Right atrium auricular region (tissue), 2 donors: ENCODE results near the gene ADGRL3. TPM values are rescaled to one million over a fixed set of nuclear protein-coding genes. Genes with fewer than 3 reads are reported as not detected.

Source experiments
- DNase-seq: peaks from one replicate; pipeline ENCODE4 v3.0.0-alpha.2; 2019; ENCODE audit warnings: low spot score
- H3K27ac ChIP-seq, 2 donors: fragments of 200-600 bp; sonication (generic); 1 replicate in 1 of 2; 2 replicates in 1 of 2; pipeline ENCODE4 v1.5.1; 2016 to 2019
- H3K27me3 ChIP-seq, 2 donors: fragments of 200-600 bp; sonication (generic); one replicate each; pipeline versions ENCODE4 v1.5.1 to v1.6.0; 2017 to 2019
- H3K36me3 ChIP-seq: fragments of 200-600 bp; sonication (generic); one replicate; pipeline ENCODE4 v1.5.1; 2016
- H3K4me1 ChIP-seq, 2 donors: fragments of 200-600 bp; sonication (generic); one replicate each; pipeline versions ENCODE4 v1.5.1 to v1.6.0; 2017 to 2019
- H3K4me3 ChIP-seq, 2 donors: fragments of 200-600 bp; sonication (generic); 1 replicate in 1 of 2; 2 replicates in 1 of 2; pipeline ENCODE4 v1.5.1; 2017 to 2019; ENCODE audit warnings: mild to moderate bottlenecking in 1 of 2, moderate library complexity in 1 of 2
- H3K9me3 ChIP-seq, 2 donors: fragments of 200-600 bp; sonication (generic); one replicate each; pipeline ENCODE4 v1.5.1; 2019
- CTCF ChIP-seq, 2 donors: fragments of 200-600 bp; sonication (generic); IDR thresholded peaks; one replicate each; pipeline ENCODE4 v1.5.1; 2019; ENCODE audit warnings: antibody characterized with exemption in 2 of 2
- total RNA-seq, 2 donors: library from RNA; depleted of rRNA; stranded (reverse); fragments of >200 nt; gene quantifications; one replicate each; pipeline ENCODE4 v1.1.0, GENCODE V29; 2016

The ADGRL3 gene
- 1 to 10 TPM in 1 of 2 donors, under 1 TPM in 1; 0.86 to 1.9 TPM for total RNA-seq

GRCh38 chr4:61200187-61200915, at the start of gene ADGRL3:
ADGRL3 (plus strand) TSS chr4:61200326.
- TF ChIP-seq CTCF (IDR thresholded peaks at IDR 0.05), result no peak
- Histone ChIP-seq H3K4me3 (peak within 1 kb of the TSS; percentile 46 to 59), H3K4me1 (peaks cover 0 to 18% of the 10 kb centered on the region in 2 donors), H3K9me3 (no peaks in the 10 kb centered on the region), H3K36me3 (no peaks in the 10 kb centered on the region), H3K27me3 (peaks cover 0 to 10% of the 10 kb centered on the region in 2 donors), H3K27ac (peak within 1 kb of the TSS; percentile 36 to 45)
- no peak for DNase-seq

DNA sequence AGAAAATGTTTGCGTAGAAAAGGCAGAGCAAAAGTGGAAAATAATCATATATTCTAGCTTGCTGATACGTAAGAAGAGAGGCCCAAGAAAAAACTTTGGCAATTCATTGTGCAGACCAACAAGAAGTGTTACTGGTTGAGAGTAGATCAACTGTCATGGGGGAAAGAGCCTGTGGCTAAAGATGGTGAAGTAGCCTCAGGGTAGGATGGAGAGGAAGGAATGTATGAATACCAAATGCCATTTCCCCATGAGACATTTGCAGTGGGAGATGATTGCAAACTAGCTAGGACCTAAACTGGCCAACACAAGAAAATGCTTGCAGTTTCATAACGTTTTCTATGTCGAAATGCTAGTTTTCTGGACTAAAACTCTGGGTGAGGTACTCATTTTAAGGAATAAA, 47.7 kb upstream of the ADGRL3 start:
- DNase-seq, result no peak
- Histone ChIP-seq H3K4me1 (no peaks in the 10 kb centered on the region), H3K27me3 (no peaks in the 10 kb centered on the region), H3K27ac (no peak overlapping the region), H3K4me3 (no peak overlapping the region), H3K9me3 (no peaks in the 10 kb centered on the region), H3K36me3 (no peaks in the 10 kb centered on the region)
- no peak for TF ChIP-seq CTCF (IDR thresholded peaks at IDR 0.05)

DNA sequence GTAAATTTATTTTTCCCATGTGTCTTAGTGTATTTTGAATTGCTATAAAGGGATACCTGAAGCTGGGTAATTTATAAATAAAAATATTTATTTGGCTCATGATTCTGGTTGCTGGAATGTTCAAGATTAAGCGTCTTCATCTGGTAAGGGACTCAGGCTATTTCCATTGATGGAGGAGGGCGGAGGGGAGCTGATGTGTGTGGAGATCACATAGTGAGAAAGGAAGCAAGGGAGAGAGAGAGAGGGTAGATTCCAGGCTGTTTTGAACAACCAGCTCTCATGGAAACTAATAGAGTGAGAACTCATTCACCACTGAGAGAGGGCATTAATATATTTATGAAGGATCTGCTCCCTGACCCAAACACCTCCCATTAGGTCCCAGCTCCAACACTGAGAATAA, 39.6 kb upstream of the ADGRL3 start:
- TF ChIP-seq CTCF (IDR thresholded peaks at IDR 0.05), result no peak
- no peak for DNase-seq
- Histone ChIP-seq H3K4me1 (no peaks in the 10 kb centered on the region), H3K27ac (no peak overlapping the region), H3K4me3 (no peak overlapping the region), H3K36me3 (no peaks in the 10 kb centered on the region), H3K9me3 (no peaks in the 10 kb centered on the region), H3K27me3 (no peaks in the 10 kb centered on the region)

DNA sequence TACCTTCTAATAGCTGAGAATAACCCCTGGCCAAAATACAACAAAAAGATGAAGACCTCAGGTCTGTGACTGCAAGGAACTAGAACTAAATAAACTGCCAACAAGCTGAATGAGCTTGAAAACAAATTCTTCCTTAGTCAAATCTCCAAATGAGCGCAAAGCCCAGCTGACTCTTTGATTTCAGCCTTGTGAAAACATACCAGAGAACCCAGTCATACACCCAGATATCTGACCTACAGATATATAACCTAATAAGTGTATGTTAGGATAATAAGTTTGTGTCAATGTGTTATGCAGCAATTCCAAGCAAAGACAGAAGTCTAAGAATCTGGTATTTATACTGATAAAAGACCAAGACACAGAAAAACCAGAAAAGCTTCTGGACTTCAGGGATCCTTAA, 38.0 kb upstream of the ADGRL3 start:
- TF ChIP-seq CTCF (IDR thresholded peaks at IDR 0.05), result no peak
- H3K36me3 ChIP-seq, result no peaks in the 10 kb centered on the region
- no peak for DNase-seq

DNA sequence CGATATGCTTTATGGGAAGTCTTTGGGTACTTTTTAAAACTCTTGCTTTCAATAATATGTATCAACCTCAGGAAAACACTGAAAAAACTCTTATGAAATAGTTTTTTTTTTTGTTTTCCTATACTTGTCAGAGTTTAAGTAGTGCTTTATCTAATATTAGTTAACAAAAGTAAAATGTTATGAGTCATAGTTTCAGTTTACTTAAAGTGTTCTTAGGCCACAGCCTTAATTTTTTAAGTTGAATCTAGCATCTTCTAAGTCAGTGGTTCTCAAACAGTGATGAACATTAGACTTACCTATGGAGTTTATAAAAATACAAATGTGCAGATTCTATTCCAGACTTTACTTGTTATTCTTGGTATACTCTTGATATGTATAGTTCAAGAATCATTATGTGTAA, 26.3 kb upstream of the ADGRL3 start:
- Histone ChIP-seq H3K9me3 (no peaks in the 10 kb centered on the region), H3K36me3 (no peaks in the 10 kb centered on the region), H3K4me3 (no peak overlapping the region), H3K27ac (no peak overlapping the region), H3K4me1 (no peaks in the 10 kb centered on the region), H3K27me3 (no peaks in the 10 kb centered on the region)
- no peak for DNase-seq
- no peak for TF ChIP-seq CTCF (IDR thresholded peaks at IDR 0.05)

More for the DNA sequence above, 38.0 kb upstream of the ADGRL3 start:
- Histone ChIP-seq H3K4me1 (no peaks in the 10 kb centered on the region), H3K27ac (no peak overlapping the region), H3K4me3 (no peak overlapping the region), H3K27me3 (no peaks in the 10 kb centered on the region), H3K9me3 (no peaks in the 10 kb centered on the region)

DNA sequence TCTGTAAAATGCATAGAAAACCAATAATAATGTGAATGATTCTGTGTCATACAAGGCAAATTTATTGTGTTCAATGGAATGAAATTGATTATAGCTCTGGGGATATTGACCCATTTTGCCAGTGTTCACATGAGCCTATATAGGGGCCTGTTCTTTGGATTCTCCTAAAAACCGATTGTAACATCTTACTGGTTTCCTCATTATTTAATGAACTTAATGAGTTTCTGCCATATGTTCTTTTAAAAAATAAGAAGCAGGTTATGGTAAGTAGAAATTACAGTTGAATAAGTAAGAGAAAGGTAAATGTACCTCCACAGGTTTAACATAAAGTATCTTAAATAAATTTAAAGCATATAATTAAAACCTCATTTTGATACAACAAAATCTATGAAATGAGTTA, 24.6 kb upstream of the ADGRL3 start:
- H3K36me3 ChIP-seq, result no peaks in the 10 kb centered on the region
- H3K27me3 ChIP-seq, result no peaks in the 10 kb centered on the region
- TF ChIP-seq CTCF (IDR thresholded peaks at IDR 0.05), result no peak
- H3K4me3 ChIP-seq, result no peak overlapping the region
- H3K27ac ChIP-seq, result no peak overlapping the region
- no peaks in the 10 kb centered on the region for H3K4me1 ChIP-seq
- H3K9me3 ChIP-seq, result no peaks in the 10 kb centered on the region
- DNase-seq, result no peak
